PC-9 (cell line): ENCODE data around the gene NFATC1. TPM values are rescaled to one million over a fixed set of nuclear protein-coding genes. Genes with fewer than 3 reads are reported as not detected.

ENCODE experiments used
- BruUV-seq: library from RNA; stranded (reverse); fragments of 400-500 nt; replicated peaks from 2 replicates; lab custom pipeline; 2021; lab: Mats Ljungman, UMichigan
- CTCF ChIA-PET: fragments of 300-600 bp; sonication (Branson Sonifier 250); formaldehyde crosslinking; loops from one replicate; lab custom pipeline; 2022; ENCODE audit warnings: antibody characterized with exemption; lab: Charles Lee
- POLR2A ChIA-PET: fragments of 300-600 bp; sonication (Branson Sonifier 250); formaldehyde crosslinking; loops from one replicate; lab custom pipeline; 2022; ENCODE audit warnings: antibody characterized with exemption; ENCODE audit not compliant: unreplicated experiment; lab: Charles Lee
- DNase-seq, 2 experiments: peaks; one replicate each; pipeline versions ENCODE4 v3.0.0 to v3.0.0-alpha.2; 2015 to 2022; ENCODE audit warnings: mixed read lengths in 1 of 2
- H2AFZ ChIP-seq: fragments of 200-600 bp; sonication (generic); 2 replicates; pipeline ENCODE4 v1.8.1; 2017; ENCODE audit warnings: antibody characterized with exemption
- H3F3A ChIP-seq: fragments of 200-600 bp; sonication (generic); 2 replicates; pipeline ENCODE4 v1.8.1; 2017; ENCODE audit warnings: antibody characterized with exemption, mild to moderate bottlenecking, low read depth; ENCODE audit not compliant: insufficient read depth
- H3K27ac ChIP-seq: fragments of 200-600 bp; sonication (generic); 2 replicates; pipeline ENCODE4 v1.6.1; 2016; ENCODE audit warnings: mixed run types
- H3K27me3 ChIP-seq: fragments of 200-600 bp; sonication (generic); 2 replicates; pipeline ENCODE4 v1.6.1; 2016; ENCODE audit warnings: low read depth, mixed run types; ENCODE audit not compliant: insufficient read depth
- H3K36me3 ChIP-seq: fragments of 200-600 bp; sonication (generic); 2 replicates; pipeline ENCODE4 v1.6.1; 2016; ENCODE audit warnings: low read depth, mixed run types
- H3K4me1 ChIP-seq: fragments of 200-600 bp; sonication (generic); replicated peaks from 2 replicates; pipeline ENCODE4 v1.6.1; 2016; ENCODE audit warnings: mixed run types; ENCODE audit not compliant: insufficient read depth
- H3K4me2 ChIP-seq: fragments of 200-600 bp; sonication (generic); 2 replicates; pipeline ENCODE4 v1.6.1; 2017; ENCODE audit warnings: mixed run types
- H3K4me3 ChIP-seq: fragments of 200-600 bp; sonication (generic); 2 replicates; pipeline ENCODE4 v1.6.1; 2016; ENCODE audit warnings: mixed run types
- H3K79me2 ChIP-seq: fragments of 200-600 bp; sonication (generic); 2 replicates; pipeline ENCODE4 v1.6.1; 2017; ENCODE audit warnings: low read depth, mixed run types
- H3K9me2 ChIP-seq: fragments of 200-600 bp; sonication (generic); 2 replicates; pipeline ENCODE4 v1.8.1; 2017; ENCODE audit warnings: mild to moderate bottlenecking; ENCODE audit not compliant: insufficient read depth
- H3K9me3 ChIP-seq: fragments of 200-600 bp; sonication (generic); 2 replicates; pipeline ENCODE4 v1.8.1; 2016; ENCODE audit warnings: low read depth; ENCODE audit not compliant: insufficient read depth
- H4K20me1 ChIP-seq: fragments of 200-600 bp; sonication (generic); 2 replicates; pipeline ENCODE4 v1.8.1; 2017; ENCODE audit not compliant: insufficient read depth
- EZH2 ChIP-seq: fragments of 200-600 bp; sonication (generic); IDR thresholded peaks from 2 replicates; pipeline ENCODE4 v1.8.0; 2017; ENCODE audit warnings: antibody characterized with exemption, low read depth
- intact Hi-C: fragments of 100-400 bp; cut with micrococcal nuclease; formaldehyde crosslinking; loops from one replicate; pipeline ENCODE4 v1.10.0; 2022; ENCODE audit not compliant: unreplicated experiment
- total RNA-seq: library from RNA; stranded (reverse); gene quantifications from 2 replicates; pipeline ENCODE4 v1.2.3, GENCODE V29; 2021
- TF ChIP-seq, protein P1 (sequence below): fragments of 200-600 bp; sonication (generic); conservative IDR thresholded peaks from 2 replicates; pipeline ENCODE4 v1.6.1; 2017; ENCODE audit warnings: mixed run types, antibody characterized with exemption, mild to moderate bottlenecking, moderate library complexity

The NFATC1 gene
- total RNA-seq, 1 experiment from 2014 or later: 2.6 TPM

DNA sequence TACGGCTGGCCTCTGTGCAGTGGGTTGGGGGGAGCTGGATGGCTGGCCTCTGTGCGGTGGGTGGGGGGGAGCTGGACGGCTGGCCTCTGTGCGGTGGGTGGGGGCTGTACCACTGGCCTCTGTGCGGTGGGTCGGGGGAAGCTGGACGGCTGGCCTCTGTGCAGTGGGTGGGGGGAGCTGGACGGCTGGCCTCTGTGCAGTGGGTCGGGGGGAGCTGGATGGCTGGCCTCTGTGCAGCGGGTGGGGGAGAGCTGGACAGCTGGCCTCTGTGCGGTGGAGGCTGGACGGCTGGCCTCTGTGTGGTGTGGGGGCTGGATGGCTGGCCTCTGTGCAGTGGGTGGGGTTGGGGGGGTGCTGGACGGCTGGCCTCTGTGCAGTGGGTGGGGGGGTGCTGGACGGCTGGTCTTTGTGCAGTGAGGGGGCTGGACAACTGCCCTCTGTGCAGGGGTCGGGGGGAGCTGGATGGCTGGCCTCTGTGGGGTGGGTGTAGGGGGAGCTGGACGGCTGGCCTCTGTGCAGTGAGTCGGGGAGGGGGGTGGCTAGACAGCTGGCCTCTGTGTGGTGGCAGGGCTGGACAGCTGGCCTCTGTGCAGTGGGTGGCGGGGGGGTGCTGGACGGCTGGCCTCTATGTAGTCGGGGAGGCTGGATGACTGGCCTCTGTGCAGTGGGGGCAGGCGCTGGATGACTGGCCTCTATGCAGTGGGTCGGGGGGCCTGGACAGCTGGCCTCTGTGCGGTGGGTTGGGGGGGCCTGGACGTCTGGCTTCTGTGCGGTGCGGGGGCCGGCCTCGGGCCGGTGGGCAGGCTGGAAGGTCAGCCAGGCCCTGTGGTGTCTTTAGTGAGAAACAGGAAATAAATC, 31.9 kb downstream of the NFATC1 start:
- Histone ChIP-seq H4K20me1 (no peaks in the 10 kb centered on the region), H3K4me1 (no peaks in the 10 kb centered on the region), H2AFZ (no peak overlapping the region), H3K79me2 (no peaks in the 10 kb centered on the region), H3K9me2 (no peaks in the 10 kb centered on the region), H3K4me2 (no peak overlapping the region), H3K36me3 (no peaks in the 10 kb centered on the region), H3K27me3 (peaks cover 1% of the 10 kb centered on the region; the same call in 1 of the 2 replicates), H3F3A (no peaks in the 10 kb centered on the region; the same call in 1 of the 2 replicates), H3K27ac (no peak overlapping the region), H3K4me3 (no peak overlapping the region), H3K9me3 (no peaks in the 10 kb centered on the region)
- DNase-seq: no peak
- no peak for TF ChIP-seq EZH2
- TF ChIP-seq, protein P1, sequence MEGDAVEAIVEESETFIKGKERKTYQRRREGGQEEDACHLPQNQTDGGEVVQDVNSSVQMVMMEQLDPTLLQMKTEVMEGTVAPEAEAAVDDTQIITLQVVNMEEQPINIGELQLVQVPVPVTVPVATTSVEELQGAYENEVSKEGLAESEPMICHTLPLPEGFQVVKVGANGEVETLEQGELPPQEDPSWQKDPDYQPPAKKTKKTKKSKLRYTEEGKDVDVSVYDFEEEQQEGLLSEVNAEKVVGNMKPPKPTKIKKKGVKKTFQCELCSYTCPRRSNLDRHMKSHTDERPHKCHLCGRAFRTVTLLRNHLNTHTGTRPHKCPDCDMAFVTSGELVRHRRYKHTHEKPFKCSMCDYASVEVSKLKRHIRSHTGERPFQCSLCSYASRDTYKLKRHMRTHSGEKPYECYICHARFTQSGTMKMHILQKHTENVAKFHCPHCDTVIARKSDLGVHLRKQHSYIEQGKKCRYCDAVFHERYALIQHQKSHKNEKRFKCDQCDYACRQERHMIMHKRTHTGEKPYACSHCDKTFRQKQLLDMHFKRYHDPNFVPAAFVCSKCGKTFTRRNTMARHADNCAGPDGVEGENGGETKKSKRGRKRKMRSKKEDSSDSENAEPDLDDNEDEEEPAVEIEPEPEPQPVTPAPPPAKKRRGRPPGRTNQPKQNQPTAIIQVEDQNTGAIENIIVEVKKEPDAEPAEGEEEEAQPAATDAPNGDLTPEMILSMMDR: no peak
- BruUV-seq: no TSS peak
- ChIA-PET POLR2A (no interaction called here), CTCF (interaction anchor here (0.7 kb wide), 1 partner anchor 773 kb away, joined by 24 read pairs; no protein-coding TSS in a partner anchor)
- intact Hi-C loops: no loop called here

DNA sequence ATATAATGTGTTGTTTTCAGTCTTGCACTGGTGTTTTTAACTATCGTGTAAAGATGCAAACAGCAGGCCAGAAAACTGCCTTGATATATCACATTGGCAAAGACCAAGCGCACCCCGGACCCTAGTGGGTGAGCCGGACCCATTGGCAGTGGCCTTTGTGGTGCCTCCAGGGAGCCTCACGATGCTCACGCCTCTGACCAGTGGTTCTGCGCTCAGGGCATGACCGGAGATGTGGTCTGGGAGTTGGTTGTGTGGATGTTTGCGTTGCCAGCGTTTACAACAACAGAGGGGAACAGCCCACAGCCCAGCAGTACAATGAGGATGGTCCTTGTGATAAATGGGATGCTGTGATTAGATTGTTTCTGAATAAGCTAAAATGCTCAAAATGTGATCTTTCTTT, 32.6 kb downstream of the NFATC1 start:
- Histone ChIP-seq H3K4me3 (no peak overlapping the region), H2AFZ (no peak overlapping the region), H3K9me2 (no peaks in the 10 kb centered on the region), H3K4me2 (no peak overlapping the region), H3K27ac (no peak overlapping the region), H3K36me3 (no peaks in the 10 kb centered on the region), H3F3A (no peaks in the 10 kb centered on the region; the same call in 1 of the 2 replicates), H4K20me1 (no peaks in the 10 kb centered on the region), H3K27me3 (peaks cover 2% of the 10 kb centered on the region), H3K79me2 (no peaks in the 10 kb centered on the region), H3K4me1 (no peaks in the 10 kb centered on the region), H3K9me3 (no peaks in the 10 kb centered on the region)
- intact Hi-C loops: no loop called here
- no peak for TF ChIP-seq EZH2
- TF ChIP-seq, protein P1: no peak
- ChIA-PET CTCF (no interaction called here), POLR2A (no interaction called here)
- no peak for DNase-seq
- no TSS peak for BruUV-seq

DNA sequence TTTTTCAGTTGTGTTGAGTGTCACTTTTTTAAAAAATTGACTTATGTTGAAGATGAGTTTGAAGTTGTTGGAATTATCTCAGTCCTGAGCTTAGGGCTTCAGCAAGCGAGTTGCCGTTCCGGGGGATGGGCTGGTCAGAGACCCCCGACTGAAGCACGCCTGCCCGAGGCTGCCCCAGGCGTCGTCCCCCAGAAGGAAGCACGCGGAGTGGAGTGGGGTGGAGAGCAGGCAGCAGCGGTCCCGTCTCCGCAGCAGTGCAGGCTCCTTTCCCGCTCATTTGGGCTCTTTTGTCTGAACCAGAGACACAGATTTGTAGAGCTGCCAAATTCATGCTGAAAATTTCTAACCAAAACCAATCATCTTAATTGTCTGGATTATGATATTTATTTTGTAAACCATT, 33.7 kb downstream of the NFATC1 start:
- Histone ChIP-seq H3K27ac (no peak overlapping the region), H4K20me1 (no peaks in the 10 kb centered on the region), H2AFZ (no peak overlapping the region), H3F3A (no peaks in the 10 kb centered on the region; the same call in 1 of the 2 replicates), H3K4me3 (no peak overlapping the region), H3K36me3 (no peaks in the 10 kb centered on the region), H3K9me2 (no peaks in the 10 kb centered on the region), H3K9me3 (no peaks in the 10 kb centered on the region), H3K27me3 (peaks cover 3% of the 10 kb centered on the region), H3K4me1 (no peaks in the 10 kb centered on the region), H3K4me2 (no peak overlapping the region), H3K79me2 (no peaks in the 10 kb centered on the region)
- ChIA-PET CTCF (no interaction called here), POLR2A (no interaction called here)
- no peak for DNase-seq
- no peak for TF ChIP-seq EZH2
- TF ChIP-seq, protein P1: no peak
- intact Hi-C loops: no loop called here
- no TSS peak for BruUV-seq
